ENCODE measurements around the gene FMO1.

- TF ChIP-seq EED (IDR thresholded peaks at IDR 0.05; ENCODE audit: low read depth) (no peak), EGR1 (IDR thresholded peaks at IDR 0.05; ENCODE audit: borderline replicate concordance in 1 of 2, low read depth in 2 of 2, low read length in 2 of 2) (no peak), CTCF (IDR thresholded peaks at IDR 0.05 in 2 of 3, conservative IDR thresholded peaks at IDR 0.05 in 1 of 3; ENCODE audit: control insufficient read depth in 2 of 3, extremely low read depth in 1 of 3, insufficient read depth in 1 of 3, low read depth in 3 of 3, low read length in 3 of 3) (no peak), EP300 (IDR thresholded peaks at IDR 0.05; ENCODE audit: borderline replicate concordance in 1 of 2, control insufficient read depth in 1 of 2, low read depth in 2 of 2, low read length in 2 of 2) (no peak), ZSCAN29 (IDR thresholded peaks at IDR 0.05) (no peak), POLR2AphosphoS5 (IDR thresholded peaks at IDR 0.05; ENCODE audit: low read length) (no peak), MXI1 (IDR thresholded peaks at IDR 0.05; ENCODE audit: low read depth, low read length) (no peak), MYC (IDR thresholded peaks at IDR 0.05; ENCODE audit: insufficient read depth, insufficient read length, insufficient replicate concordance, low read length, severe bottlenecking) (no peak), CREB1 (IDR thresholded peaks at IDR 0.05; ENCODE audit: low read depth) (no peak), SMC3 (IDR thresholded peaks at IDR 0.05; ENCODE audit: borderline replicate concordance, low read length) (no peak), CHD1 (IDR thresholded peaks at IDR 0.05; ENCODE audit: low read depth, low read length) (no peak), WRNIP1 (IDR thresholded peaks at IDR 0.05; ENCODE audit: borderline replicate concordance, low read depth, low read length) (no peak)
Measured at GRCh38 chr1:171207377-171207776, 40.9 kb upstream of the FMO1 start.
